ENCODE data around the gene COL18A1.

DNA sequence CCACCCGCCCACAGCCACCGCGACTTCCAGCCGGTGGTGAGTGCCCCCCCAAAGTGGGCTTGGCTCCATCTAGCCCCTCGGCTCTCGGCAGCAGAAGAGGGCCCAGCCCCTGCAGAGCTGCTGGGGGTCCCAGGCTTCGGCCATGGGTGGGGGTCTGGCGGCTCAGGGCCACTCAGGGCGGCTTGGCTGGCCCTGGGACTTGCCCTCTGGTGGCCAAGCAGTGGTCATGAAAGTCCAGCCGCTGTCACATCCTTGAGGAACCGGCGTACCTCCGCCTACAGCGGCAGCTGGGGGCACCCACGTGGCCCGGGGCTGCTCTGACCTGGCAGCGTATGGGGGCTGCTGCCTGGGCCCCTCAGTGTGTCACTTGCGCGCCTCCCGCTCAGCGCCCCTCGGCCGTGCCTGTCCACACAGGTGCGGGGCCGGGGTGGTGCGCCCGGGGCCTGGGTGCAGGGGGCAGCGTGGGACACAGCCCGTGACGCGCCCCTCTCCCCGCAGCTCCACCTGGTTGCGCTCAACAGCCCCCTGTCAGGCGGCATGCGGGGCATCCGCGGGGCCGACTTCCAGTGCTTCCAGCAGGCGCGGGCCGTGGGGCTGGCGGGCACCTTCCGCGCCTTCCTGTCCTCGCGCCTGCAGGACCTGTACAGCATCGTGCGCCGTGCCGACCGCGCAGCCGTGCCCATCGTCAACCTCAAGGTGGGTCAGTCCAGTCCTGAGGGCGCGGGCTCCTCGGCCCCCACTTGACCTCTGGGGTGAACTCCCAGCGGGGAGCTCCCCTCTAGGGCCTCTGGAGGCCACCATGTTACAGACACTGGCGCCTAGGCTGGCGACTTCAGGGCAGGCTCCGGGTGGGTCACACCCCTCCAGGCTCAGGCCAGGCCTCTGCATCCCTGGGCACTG lies 104.9 kb downstream of the COL18A1 start:
- TF ChIP-seq RBBP5 (IDR thresholded peaks at IDR 0.05; ENCODE audit: borderline replicate concordance, insufficient read depth, low read length, poor library complexity, severe bottlenecking) (no peak), TCF7 (IDR thresholded peaks at IDR 0.05; ENCODE audit: borderline replicate concordance) (no peak), ZNF124 (CRISPR knock-in tag; IDR thresholded peaks at IDR 0.05) (no peak), STAT5A (IDR thresholded peaks at IDR 0.05; ENCODE audit: borderline replicate concordance, low read length) (no peak), ZKSCAN3 (CRISPR knock-in tag; IDR thresholded peaks at IDR 0.05) (no peak)
- TF ChIP-seq, protein P1, sequence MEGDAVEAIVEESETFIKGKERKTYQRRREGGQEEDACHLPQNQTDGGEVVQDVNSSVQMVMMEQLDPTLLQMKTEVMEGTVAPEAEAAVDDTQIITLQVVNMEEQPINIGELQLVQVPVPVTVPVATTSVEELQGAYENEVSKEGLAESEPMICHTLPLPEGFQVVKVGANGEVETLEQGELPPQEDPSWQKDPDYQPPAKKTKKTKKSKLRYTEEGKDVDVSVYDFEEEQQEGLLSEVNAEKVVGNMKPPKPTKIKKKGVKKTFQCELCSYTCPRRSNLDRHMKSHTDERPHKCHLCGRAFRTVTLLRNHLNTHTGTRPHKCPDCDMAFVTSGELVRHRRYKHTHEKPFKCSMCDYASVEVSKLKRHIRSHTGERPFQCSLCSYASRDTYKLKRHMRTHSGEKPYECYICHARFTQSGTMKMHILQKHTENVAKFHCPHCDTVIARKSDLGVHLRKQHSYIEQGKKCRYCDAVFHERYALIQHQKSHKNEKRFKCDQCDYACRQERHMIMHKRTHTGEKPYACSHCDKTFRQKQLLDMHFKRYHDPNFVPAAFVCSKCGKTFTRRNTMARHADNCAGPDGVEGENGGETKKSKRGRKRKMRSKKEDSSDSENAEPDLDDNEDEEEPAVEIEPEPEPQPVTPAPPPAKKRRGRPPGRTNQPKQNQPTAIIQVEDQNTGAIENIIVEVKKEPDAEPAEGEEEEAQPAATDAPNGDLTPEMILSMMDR (IDR thresholded peaks at IDR 0.05 in 2 of 3, conservative IDR thresholded peaks at IDR 0.05 in 1 of 3; ENCODE audit: insufficient read depth in 2 of 3, low read depth in 1 of 3, low read length in 3 of 3) = peak in 1 of 3 experiments; percentile 12; a peak in 1 of 6 replicates
